Right lobe of liver (tissue), 4 donors: ENCODE results near the gene SH2D2A.

Experiments used
- POLR2A ChIP-seq: fragments of 450-650 bp; IDR thresholded peaks from one replicate; pipeline ENCODE4 v1.6.1; 2017; ENCODE audit warnings: antibody characterized with exemption, mild to moderate bottlenecking
- TF ChIP-seq, protein P1 (sequence below), 4 donors: fragments of 200-600 bp in 3 of 4; fragments of 450-650 bp in 1 of 4; IDR thresholded peaks; one replicate each; pipeline versions ENCODE4 v1.5.1 to v1.8.0; 2016 to 2022; ENCODE audit warnings: antibody characterized with exemption in 4 of 4, mild to moderate bottlenecking in 2 of 4
- donor health status: DM: no; HTN: no; CAD: no.
- donor health status: DM: no; HTN: no; CAD: no.
- donor health status: DM: no; HTN: yes; CAD: no.

GRCh38 chr1:156772222-156772621 is 44.4 kb downstream of the SH2D2A start:
- TF ChIP-seq, protein P1, sequence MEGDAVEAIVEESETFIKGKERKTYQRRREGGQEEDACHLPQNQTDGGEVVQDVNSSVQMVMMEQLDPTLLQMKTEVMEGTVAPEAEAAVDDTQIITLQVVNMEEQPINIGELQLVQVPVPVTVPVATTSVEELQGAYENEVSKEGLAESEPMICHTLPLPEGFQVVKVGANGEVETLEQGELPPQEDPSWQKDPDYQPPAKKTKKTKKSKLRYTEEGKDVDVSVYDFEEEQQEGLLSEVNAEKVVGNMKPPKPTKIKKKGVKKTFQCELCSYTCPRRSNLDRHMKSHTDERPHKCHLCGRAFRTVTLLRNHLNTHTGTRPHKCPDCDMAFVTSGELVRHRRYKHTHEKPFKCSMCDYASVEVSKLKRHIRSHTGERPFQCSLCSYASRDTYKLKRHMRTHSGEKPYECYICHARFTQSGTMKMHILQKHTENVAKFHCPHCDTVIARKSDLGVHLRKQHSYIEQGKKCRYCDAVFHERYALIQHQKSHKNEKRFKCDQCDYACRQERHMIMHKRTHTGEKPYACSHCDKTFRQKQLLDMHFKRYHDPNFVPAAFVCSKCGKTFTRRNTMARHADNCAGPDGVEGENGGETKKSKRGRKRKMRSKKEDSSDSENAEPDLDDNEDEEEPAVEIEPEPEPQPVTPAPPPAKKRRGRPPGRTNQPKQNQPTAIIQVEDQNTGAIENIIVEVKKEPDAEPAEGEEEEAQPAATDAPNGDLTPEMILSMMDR (IDR thresholded peaks at IDR 0.05): no peak
- no peak for TF ChIP-seq POLR2A
